ENCODE data around the gene PPWD1. TPM values are rescaled to one million over a fixed set of nuclear protein-coding genes. Genes with fewer than 3 reads are reported as not detected.
A peak's percentile ranks its signal among the peaks of the same experiment; 100 is the strongest.
"Not testable (repeated sequence)": the region's sequence is repeated elsewhere in the genome, so short reads cannot be mapped to it uniquely, and the experiment has no call there.

PPWD1 gene
- total RNA-seq, 1 donor, result 42.7 TPM

DNA sequence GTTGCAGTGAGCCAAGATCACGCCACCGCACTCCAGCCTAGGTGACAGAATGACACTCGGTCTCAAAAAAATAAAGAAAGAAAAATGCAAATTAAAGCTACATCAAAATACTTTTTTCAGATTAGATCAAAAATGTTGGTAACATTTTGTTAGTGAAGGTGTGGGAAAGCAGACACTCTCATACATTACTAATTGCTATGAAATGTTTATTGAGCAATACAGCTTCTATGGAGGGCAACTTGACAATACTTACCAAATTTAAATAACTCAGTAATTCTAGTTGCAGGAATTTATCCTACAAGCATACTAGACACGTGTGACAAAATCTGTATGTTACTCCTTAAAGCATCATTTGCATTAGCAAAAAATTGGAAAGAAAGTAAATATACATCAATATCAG lies 56.9 kb downstream of the PPWD1 start:
- no peak for DNase-seq (ENCODE audit: low read depth)
- no peak overlapping the region for H3K4me3 ChIP-seq (ENCODE audit: low read depth, low read length)
- TF ChIP-seq, protein P1, sequence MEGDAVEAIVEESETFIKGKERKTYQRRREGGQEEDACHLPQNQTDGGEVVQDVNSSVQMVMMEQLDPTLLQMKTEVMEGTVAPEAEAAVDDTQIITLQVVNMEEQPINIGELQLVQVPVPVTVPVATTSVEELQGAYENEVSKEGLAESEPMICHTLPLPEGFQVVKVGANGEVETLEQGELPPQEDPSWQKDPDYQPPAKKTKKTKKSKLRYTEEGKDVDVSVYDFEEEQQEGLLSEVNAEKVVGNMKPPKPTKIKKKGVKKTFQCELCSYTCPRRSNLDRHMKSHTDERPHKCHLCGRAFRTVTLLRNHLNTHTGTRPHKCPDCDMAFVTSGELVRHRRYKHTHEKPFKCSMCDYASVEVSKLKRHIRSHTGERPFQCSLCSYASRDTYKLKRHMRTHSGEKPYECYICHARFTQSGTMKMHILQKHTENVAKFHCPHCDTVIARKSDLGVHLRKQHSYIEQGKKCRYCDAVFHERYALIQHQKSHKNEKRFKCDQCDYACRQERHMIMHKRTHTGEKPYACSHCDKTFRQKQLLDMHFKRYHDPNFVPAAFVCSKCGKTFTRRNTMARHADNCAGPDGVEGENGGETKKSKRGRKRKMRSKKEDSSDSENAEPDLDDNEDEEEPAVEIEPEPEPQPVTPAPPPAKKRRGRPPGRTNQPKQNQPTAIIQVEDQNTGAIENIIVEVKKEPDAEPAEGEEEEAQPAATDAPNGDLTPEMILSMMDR (IDR thresholded peaks at IDR 0.05; ENCODE audit: insufficient read depth, low read depth, low read length), result no peak

DNA sequence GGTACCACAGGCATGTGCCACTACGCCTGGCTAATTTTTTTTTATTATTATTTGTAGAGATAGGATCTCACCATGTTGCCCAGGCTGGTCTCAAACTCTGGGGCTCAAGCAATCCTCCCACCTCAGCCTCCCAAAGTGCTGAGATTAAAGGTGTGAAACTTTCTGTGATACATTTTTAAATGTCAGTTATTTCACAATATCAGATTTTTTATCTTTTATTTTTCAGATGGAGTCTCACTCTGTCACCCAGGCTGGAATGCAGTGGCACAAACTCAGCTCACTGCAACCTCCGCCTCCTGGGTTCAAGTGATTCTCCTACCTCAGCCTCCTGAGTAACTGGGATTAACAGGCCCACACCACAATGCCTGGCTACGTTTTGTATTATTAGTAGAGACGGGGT lies 58.9 kb downstream of the PPWD1 start:
- not testable (repeated sequence) for DNase-seq (ENCODE audit: low read depth); H3K4me3 ChIP-seq (ENCODE audit: low read depth, low read length)

DNA sequence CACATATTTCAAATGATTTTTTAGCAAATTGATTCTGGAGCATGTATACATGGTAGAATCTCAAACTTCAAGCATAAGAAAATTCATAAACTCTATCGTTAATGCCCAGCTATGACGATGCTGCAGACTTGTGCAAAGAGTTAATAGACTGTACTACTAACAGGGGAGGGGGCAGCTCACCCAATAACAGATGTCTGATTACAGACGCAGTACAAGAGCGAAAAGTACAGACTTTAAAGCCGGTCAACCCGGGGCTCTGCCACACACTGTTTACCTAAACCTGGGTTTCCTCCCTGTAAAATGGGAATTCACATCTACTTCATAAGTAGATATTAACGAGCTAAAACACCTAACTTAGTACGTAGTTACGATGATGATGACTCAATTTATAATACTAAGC lies 60.4 kb downstream of the PPWD1 start:
- peak overlapping the region; percentile 99 for H3K4me3 ChIP-seq (ENCODE audit: low read depth, low read length)
- TF ChIP-seq, protein P1 (IDR thresholded peaks at IDR 0.05; ENCODE audit: insufficient read depth, low read depth, low read length), result no peak
- DNase-seq (ENCODE audit: low read depth), result no peak

DNA sequence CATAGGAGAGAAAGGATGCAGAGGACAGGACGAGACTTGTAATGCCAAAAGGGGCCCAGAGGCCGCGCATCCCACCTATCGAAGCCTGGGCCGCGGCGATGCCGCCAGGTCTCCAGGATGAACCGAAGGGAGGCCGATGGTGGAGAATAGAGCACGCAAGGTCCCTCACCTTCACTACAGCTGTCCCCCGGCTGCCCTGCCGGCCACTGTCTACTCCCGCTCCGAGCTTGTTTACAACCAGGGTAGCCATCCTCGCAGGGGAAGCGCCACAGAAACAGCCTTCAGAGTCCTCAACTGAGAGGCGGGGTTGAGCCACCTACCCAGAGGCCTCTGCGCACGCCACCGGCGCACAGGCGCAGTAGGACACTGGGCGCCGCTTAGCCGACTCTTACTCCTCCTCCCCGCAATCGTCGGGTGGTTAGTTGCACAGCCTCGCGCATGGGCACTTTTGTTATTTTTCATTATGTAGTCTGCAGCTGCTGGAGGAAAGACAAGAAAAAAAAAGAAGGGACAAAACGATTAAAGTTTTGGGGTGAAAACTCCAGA lies 61.0 kb downstream of the PPWD1 start, which contains the start of gene TRIM23:
Gene TRIM23 (minus strand): TSS at position 309 of the 546 bp plus-strand sequence. CDS start 59 bp downstream, at position 250.
- peak; percentile 93 for DNase-seq (ENCODE audit: low read depth)
- H3K4me3 ChIP-seq (ENCODE audit: low read depth, low read length), result peak within 1 kb of the TSS; percentile 99
- TF ChIP-seq, protein P1 (IDR thresholded peaks at IDR 0.05; ENCODE audit: insufficient read depth, low read depth, low read length), result peak; percentile 5

DNA sequence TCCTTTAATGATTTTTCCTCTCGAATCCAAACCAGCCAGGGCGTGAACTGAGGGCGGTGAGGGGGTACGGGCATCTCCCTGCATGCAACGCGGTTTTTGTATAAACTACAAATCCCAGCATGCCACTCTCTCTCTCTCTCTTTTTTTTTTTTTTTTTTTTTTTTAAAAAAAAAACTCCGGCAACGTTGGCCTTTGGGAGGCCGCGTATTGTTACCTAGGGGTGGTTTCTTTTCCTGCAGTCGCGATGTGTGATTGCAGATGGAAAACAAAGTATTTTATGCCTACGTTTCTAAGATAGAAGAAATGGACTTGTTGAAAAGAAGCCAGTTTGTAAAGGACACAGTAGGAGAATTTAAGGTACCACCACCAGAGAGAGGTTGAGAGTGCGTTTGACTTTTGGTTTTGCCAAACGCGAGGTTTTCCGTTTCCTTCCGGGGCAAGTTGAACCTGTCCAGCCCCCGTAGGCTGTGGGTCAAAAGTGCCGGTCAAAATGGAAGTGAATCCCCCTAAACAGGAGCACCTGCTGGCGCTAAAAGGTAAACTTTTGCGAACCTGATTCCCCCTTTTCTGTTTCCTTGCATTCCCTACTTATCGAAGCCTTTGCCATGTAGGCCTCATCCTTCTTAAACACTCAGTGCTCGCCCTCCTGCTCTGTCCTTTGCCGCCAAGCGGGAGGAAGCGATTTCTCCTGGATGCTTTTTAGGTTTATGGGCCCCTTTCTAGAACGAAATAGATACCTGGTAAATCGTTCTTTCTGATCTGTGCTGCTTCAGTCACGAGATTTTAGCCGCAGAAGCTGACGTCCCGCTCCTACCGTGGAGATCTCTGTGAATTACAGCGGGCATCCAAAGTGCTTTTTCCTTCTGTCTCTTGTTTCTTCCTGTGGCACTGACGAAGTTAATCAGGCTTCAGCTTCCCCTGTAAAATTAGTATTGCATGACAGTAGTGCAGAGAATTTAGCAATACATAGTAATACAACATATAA lies 61.8 kb downstream of the PPWD1 start, which contains the start of the genes SHLD3 and TRAPPC13:
Gene SHLD3 (plus strand): TSS at position 457 of the 985 bp plus-strand sequence. CDS start 4,561 bp downstream, outside the sequence.
Gene TRAPPC13 (plus strand): TSS at position 457 of the 985 bp plus-strand sequence. CDS start 34 bp downstream, at position 491.
- H3K4me3 ChIP-seq (ENCODE audit: low read depth, low read length), result peak within 1 kb of the TSS; percentile 99
- TF ChIP-seq, protein P1 (IDR thresholded peaks at IDR 0.05; ENCODE audit: insufficient read depth, low read depth, low read length), result no peak
- peak; percentile 91 for DNase-seq (ENCODE audit: low read depth)

DNA sequence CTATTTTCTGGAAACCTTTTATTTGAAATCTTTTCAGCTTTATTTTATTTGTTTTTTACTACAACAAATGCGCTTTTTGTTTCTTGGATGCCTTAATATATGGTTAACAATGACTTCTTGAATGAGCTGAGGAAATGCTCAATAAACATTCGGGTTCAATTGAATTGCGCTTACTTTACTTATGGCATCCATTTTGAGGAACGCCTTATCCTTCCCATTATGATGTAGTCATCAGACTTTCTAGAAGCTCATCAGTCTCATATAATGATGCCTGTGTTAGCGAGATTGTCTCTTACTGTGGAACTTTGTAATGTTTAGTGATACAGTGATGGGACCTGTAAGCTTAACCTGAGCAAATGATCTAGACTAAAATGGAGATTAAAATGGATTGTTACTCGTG lies 62.6 kb downstream of the PPWD1 start:
- TF ChIP-seq, protein P1 (IDR thresholded peaks at IDR 0.05; ENCODE audit: insufficient read depth, low read depth, low read length), result no peak
- DNase-seq (ENCODE audit: low read depth), result peak; percentile 5

DNA sequence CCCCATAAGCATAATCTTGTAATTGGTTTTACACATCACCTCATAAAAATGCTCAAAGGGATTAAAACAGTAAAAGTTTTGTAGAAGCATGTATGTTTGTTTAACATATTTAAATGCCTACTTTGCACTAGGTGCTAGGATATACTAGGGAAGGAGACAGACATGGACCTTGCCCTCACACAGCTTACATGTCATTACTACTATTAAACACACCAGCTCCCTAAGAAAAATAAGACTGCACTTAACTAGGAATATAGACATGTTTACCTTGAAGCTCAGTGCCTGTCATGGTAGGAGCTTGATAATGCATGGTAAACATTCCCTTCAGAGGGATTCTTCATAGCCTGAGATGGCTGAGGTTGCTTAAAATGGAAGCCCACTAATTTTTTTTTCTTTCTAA lies 67.9 kb downstream of the PPWD1 start:
- no peak overlapping the region for H3K4me3 ChIP-seq (ENCODE audit: low read depth, low read length)
- TF ChIP-seq, protein P1 (IDR thresholded peaks at IDR 0.05; ENCODE audit: insufficient read depth, low read depth, low read length), result no peak
- no peak for DNase-seq (ENCODE audit: low read depth)

More for the DNA sequence above, 62.6 kb downstream of the PPWD1 start:
- H3K4me3 ChIP-seq (ENCODE audit: low read depth, low read length), result peak overlapping the region; percentile 99
